Measurements from ENCODE around the gene BRAT1. TPM values are rescaled to one million over a fixed set of nuclear protein-coding genes. Genes with fewer than 3 reads are reported as not detected.

Gene BRAT1
- total RNA-seq, 1 donor from 2014 or later = 24.1 TPM

GRCh38 chr7:2504128-2504888 lies 51.0 kb downstream of the BRAT1 start:
- Histone ChIP-seq H3K36me3 (no peaks in the 10 kb centered on the region), H3K9me3 (no peaks in the 10 kb centered on the region), H3K27ac (no peak overlapping the region), H3K27me3 (no peaks in the 10 kb centered on the region), H3K4me3 (no peak overlapping the region), H3K4me1 (peaks cover 19% of the 10 kb centered on the region)
- no peak for TF ChIP-seq CTCF (IDR thresholded peaks at IDR 0.05)
- intact Hi-C loops (cut with DNase I) = no loop called here
- DNase-seq = no peak
- no peak for ATAC-seq

- ATAC-seq (no peak), DNase-seq (no peak)
- Histone ChIP-seq H3K27me3 (peaks cover 3% of the 10 kb centered on the region), H3K27ac (no peak overlapping the region), H3K9me3 (no peaks in the 10 kb centered on the region), H3K4me3 (no peak overlapping the region), H3K4me1 (peaks cover 10% of the 10 kb centered on the region), H3K36me3 (no peaks in the 10 kb centered on the region)
- no peak for TF ChIP-seq CTCF (IDR thresholded peaks at IDR 0.05)
- intact Hi-C loops (cut with DNase I) = no loop called here
Observed at GRCh38 chr7:2503056-2503941, 52.0 kb downstream of the BRAT1 start.

GRCh38 chr7:2502647-2502966 lies 52.7 kb downstream of the BRAT1 start:
- no peak overlapping the region for H3K27ac ChIP-seq
- H3K4me1 ChIP-seq = peaks cover 8% of the 10 kb centered on the region
- intact Hi-C loops (cut with DNase I) = no loop called here
- H3K9me3 ChIP-seq = no peaks in the 10 kb centered on the region
- H3K36me3 ChIP-seq = no peaks in the 10 kb centered on the region
- H3K27me3 ChIP-seq = peaks cover 9% of the 10 kb centered on the region
- DNase-seq (no peak), ATAC-seq (no peak)
- TF ChIP-seq CTCF (IDR thresholded peaks at IDR 0.05) = no peak
- H3K4me3 ChIP-seq = no peak overlapping the region

- no peak overlapping the region for H3K4me3 ChIP-seq
- H3K9me3 ChIP-seq = no peaks in the 10 kb centered on the region
- H3K4me1 ChIP-seq = peaks cover 5% of the 10 kb centered on the region
- H3K27ac ChIP-seq = no peak overlapping the region
- DNase-seq (no peak), ATAC-seq (no peak)
- H3K27me3 ChIP-seq = peaks cover 15% of the 10 kb centered on the region
- no peak for TF ChIP-seq CTCF (IDR thresholded peaks at IDR 0.05)
- intact Hi-C loops (cut with DNase I) = no loop called here
- H3K36me3 ChIP-seq = no peaks in the 10 kb centered on the region
Observed at GRCh38 chr7:2501947-2502646, 53.2 kb downstream of the BRAT1 start.

- Histone ChIP-seq H3K9me3 (no peaks in the 10 kb centered on the region), H3K4me3 (no peak overlapping the region), H3K27me3 (peaks cover 16% of the 10 kb centered on the region), H3K27ac (no peak overlapping the region), H3K4me1 (peaks cover 5% of the 10 kb centered on the region), H3K36me3 (no peaks in the 10 kb centered on the region)
- TF ChIP-seq CTCF (IDR thresholded peaks at IDR 0.05) = no peak
- ATAC-seq = no peak
- intact Hi-C loops (cut with DNase I) = no loop called here
- DNase-seq = no peak
Observed at GRCh38 chr7:2500701-2501100, 54.6 kb downstream of the BRAT1 start.

Data from upper lobe of right lung (tissue), 1 donor.